Measurements from ENCODE around the gene LRWD1.
"Not testable (repeated sequence)": the region's sequence is repeated elsewhere in the genome, so short reads cannot be mapped to it uniquely, and the experiment has no call there.

The LRWD1 gene

DNA sequence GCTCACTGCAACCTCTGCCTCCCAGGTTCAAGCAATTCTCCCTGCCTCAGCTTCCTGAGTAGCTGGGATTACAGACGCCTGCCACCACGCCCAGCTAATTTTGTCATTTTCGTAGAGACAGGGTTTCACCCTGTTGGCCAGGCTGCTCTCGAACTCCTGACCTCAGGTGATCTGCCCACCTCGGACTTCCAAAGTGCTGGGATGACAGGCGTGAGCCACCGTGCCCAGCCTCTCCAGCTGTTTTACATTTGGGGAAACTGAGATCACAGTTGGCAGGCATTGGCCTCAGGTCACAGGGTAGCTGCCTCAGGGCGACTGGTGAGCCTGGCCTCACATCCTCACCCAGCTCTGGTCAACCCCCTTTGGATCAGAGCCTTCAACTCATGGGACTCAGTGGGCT is 45.8 kb downstream of the LRWD1 start:
- H3K27ac ChIP-seq (ENCODE audit: low read length); H3K27me3 ChIP-seq (ENCODE audit: low read depth, low read length); H3K4me1 ChIP-seq (ENCODE audit: control insufficient read depth in 1 of 2, insufficient read depth in 2 of 2, low read length in 2 of 2); H3K9me3 ChIP-seq (ENCODE audit: control insufficient read depth in 1 of 2, low read length in 2 of 2); H3K4me3 ChIP-seq (ENCODE audit: low read depth in 1 of 2, low read length in 2 of 2); H3K36me3 ChIP-seq (ENCODE audit: control insufficient read depth in 1 of 2, insufficient read depth in 2 of 2, low read length in 2 of 2): not testable (repeated sequence)

DNA sequence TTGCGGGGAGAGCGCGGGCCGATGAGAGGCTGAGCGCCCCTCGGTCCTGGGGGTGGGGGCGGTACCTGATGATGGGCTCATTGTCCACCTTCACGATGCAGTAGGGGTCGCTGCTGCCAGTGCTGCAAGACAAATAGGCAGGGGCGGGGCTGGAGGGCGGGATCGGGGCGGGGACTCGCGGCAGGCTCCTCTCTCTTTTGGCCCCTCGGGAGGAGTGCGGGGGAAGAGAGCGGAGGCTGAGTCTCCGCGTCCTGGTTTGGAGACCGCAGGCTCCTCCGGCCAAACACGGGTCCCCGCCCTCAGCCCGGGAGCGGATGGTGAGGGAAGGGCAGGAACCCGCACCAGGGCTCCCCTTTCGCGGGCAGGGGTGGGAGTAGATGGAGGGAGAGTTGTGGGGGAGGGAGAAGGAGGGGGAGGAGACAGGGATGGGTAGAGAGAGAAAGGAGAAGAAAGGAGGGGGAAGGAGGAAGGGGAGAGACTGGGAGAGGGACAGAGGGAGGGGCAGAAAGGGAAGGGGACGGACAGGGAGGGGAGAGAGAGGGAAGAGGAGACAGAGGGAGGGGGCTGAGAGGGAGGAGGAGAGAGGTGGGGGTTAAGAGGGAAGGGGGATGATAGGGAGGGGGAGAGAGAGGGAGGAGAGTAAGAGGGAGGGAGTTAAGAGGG is 47.2 kb downstream of the LRWD1 start:
- H3K27me3 ChIP-seq (ENCODE audit: low read depth, low read length); H3K4me1 ChIP-seq (ENCODE audit: control insufficient read depth in 1 of 2, insufficient read depth in 2 of 2, low read length in 2 of 2); H3K9me3 ChIP-seq (ENCODE audit: control insufficient read depth in 1 of 2, low read length in 2 of 2); H3K4me3 ChIP-seq (ENCODE audit: low read depth in 1 of 2, low read length in 2 of 2); H3K27ac ChIP-seq (ENCODE audit: low read length); H3K36me3 ChIP-seq (ENCODE audit: control insufficient read depth in 1 of 2, insufficient read depth in 2 of 2, low read length in 2 of 2): not testable (repeated sequence)

DNA sequence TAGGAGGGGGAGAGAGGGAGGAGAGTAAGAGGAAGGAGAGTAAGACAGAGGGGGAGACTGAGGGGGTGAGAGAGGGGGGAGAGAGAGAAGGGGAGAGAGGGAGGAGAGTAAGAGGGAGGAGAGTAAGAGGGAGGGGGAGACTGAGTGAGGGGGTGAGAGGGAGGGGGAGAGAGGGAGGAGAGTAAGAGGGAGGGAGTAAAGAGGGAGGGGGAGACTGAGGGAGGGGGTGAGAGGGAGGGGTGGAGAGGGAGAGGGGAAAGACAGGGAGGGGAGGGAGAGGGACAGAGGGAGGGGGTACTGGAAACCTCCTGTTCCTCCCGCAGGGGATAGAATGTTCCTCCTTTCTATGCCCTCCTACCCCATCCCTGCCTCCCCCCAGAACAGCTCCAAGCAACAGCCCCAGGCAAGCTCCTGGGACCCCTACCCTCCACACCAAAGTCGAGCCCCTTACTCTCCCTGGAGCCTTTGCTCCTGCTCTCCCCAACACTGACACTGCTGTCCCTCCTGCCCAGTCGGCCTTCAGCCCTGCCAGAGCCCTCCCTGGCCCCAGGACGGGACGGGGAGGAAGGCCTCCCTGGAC is 47.9 kb downstream of the LRWD1 start:
- H3K9me3 ChIP-seq (ENCODE audit: control insufficient read depth in 1 of 2, low read length in 2 of 2); H3K27ac ChIP-seq (ENCODE audit: low read length); H3K4me3 ChIP-seq (ENCODE audit: low read depth in 1 of 2, low read length in 2 of 2); H3K27me3 ChIP-seq (ENCODE audit: low read depth, low read length); H3K4me1 ChIP-seq (ENCODE audit: control insufficient read depth in 1 of 2, insufficient read depth in 2 of 2, low read length in 2 of 2); H3K36me3 ChIP-seq (ENCODE audit: control insufficient read depth in 1 of 2, insufficient read depth in 2 of 2, low read length in 2 of 2): not testable (repeated sequence)

DNA sequence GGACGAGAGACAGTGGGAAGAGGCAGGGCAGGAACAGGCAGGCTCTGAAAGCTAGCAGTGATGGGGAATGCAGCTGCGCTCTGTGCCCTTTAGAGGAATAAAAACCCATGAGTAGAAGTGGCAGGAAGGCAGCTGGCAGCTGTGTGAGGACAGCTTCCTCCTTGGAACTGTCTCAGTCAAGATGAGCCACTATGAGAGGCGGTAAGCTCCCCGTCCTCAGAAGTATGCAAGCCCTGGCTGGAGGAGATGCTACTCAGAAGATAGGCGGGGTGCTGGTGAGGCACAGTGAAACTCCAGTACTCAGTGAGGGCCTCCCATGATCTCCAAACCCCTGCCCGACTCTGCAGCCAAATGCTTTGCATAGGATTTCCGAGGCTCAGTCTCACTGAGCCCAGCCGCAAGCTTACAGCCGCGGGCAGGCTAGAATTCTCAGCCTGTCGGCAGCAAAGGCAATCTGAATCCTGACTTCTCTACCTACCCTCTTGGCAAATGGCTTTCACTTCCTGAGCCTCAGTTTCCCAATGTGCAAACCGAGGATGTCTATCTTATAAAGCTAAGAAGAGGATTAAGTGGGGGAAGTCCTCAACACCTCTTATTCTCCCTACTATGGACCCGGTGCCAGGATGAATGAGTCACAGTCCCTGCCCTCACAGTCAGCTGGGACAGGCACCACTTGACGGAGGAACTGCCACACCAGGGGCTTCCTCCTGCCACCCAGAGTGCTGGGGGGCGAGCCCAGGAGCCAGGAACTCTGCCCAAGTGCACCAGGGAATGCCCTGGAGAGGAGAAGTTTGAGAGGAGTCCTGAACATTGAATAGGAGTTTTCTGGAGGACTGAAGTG is 50.3 kb downstream of the LRWD1 start:
- not testable (repeated sequence) for H3K4me1 ChIP-seq (ENCODE audit: control insufficient read depth in 1 of 2, insufficient read depth in 2 of 2, low read length in 2 of 2); H3K27ac ChIP-seq (ENCODE audit: low read length); H3K36me3 ChIP-seq (ENCODE audit: control insufficient read depth in 1 of 2, insufficient read depth in 2 of 2, low read length in 2 of 2); H3K9me3 ChIP-seq (ENCODE audit: control insufficient read depth in 1 of 2, low read length in 2 of 2); H3K27me3 ChIP-seq (ENCODE audit: low read depth, low read length); H3K4me3 ChIP-seq (ENCODE audit: low read depth in 1 of 2, low read length in 2 of 2)

DNA sequence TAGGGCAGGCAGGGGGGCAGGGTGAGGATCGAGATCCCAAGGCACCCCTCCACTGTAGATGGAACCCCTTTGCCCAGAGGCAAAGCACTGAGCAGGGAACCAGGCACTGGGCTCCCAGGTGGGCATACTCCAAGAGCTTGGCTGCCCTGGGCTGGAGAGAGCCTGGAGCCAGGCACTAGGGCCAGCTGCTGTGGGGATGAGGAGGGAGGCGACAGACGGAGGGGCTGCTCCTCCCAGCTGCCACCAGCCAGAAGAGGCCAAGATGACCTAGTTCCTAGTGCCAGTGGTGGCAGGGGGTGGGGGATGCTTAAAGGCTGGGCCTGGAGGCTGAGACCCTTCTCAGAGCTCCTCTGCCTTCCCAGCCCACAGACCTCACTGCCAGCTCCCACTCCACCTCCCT is 51.1 kb downstream of the LRWD1 start:
- not testable (repeated sequence) for H3K27ac ChIP-seq (ENCODE audit: low read length); H3K4me1 ChIP-seq (ENCODE audit: control insufficient read depth in 1 of 2, insufficient read depth in 2 of 2, low read length in 2 of 2); H3K36me3 ChIP-seq (ENCODE audit: control insufficient read depth in 1 of 2, insufficient read depth in 2 of 2, low read length in 2 of 2); H3K27me3 ChIP-seq (ENCODE audit: low read depth, low read length); H3K9me3 ChIP-seq (ENCODE audit: control insufficient read depth in 1 of 2, low read length in 2 of 2); H3K4me3 ChIP-seq (ENCODE audit: low read depth in 1 of 2, low read length in 2 of 2)

DNA sequence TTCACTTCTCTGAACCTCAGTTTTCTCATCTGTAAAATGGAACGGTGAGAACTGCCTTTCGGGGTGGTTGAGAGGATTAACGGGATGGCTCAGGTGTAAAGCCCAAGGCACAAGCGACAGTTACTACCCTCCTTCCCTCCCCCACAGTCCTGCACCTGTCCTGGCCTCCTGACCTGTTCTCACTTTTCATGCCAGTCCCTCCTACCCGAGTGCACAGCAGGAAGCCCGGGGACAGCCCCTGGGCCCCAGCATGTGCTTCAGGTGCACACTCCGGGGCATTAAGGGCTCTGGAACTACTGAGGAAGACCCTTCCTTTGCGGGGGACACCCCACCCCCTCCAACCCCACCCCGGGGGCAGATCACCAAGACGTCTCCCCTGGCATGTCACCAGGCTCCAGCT is 52.2 kb downstream of the LRWD1 start:
- H3K27ac ChIP-seq (ENCODE audit: low read length); H3K36me3 ChIP-seq (ENCODE audit: control insufficient read depth in 1 of 2, insufficient read depth in 2 of 2, low read length in 2 of 2); H3K9me3 ChIP-seq (ENCODE audit: control insufficient read depth in 1 of 2, low read length in 2 of 2); H3K27me3 ChIP-seq (ENCODE audit: low read depth, low read length); H3K4me1 ChIP-seq (ENCODE audit: control insufficient read depth in 1 of 2, insufficient read depth in 2 of 2, low read length in 2 of 2); H3K4me3 ChIP-seq (ENCODE audit: low read depth in 1 of 2, low read length in 2 of 2): not testable (repeated sequence)

DNA sequence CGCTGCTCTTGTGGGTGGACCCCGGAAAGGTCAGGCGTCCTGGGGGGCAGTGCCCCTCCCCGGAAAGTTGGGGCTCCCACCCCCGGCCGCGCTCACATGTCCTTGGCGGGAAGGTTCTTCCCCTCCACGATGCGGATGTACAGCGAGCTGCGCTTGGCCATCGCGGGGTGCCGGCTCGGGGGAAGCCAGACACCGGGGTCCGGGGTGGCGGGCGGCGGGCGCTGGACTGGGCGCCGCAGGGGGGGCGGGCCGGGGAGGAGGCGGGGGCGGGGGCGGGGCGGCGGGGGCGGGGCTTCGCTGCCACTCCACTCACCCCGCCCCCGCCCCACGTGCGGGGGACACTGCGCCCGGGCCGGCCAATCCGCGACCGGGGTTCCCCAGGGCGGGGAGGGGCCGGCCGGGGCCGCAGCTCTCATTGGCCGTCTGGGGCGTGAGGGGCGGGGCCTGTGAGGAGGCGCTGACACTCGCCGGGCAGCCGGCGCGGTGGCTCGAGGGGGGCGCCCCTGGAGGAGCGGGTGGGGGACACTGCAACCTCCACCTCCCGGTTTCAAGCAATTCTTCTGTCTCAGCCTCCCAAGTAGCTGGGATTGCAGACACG is 52.9 kb downstream of the LRWD1 start, which contains the start of gene RASA4B:
Gene RASA4B, minus strand, starts transcription at position 228 of the 598 bp plus-strand sequence. Its CDS starts 67 bp downstream, at position 161.
- not testable (repeated sequence) for H3K36me3 ChIP-seq (ENCODE audit: control insufficient read depth in 1 of 2, insufficient read depth in 2 of 2, low read length in 2 of 2); H3K27me3 ChIP-seq (ENCODE audit: low read depth, low read length); H3K9me3 ChIP-seq (ENCODE audit: control insufficient read depth in 1 of 2, low read length in 2 of 2); H3K4me3 ChIP-seq (ENCODE audit: low read depth in 1 of 2, low read length in 2 of 2); H3K4me1 ChIP-seq (ENCODE audit: control insufficient read depth in 1 of 2, insufficient read depth in 2 of 2, low read length in 2 of 2); H3K27ac ChIP-seq (ENCODE audit: low read length)

DNA sequence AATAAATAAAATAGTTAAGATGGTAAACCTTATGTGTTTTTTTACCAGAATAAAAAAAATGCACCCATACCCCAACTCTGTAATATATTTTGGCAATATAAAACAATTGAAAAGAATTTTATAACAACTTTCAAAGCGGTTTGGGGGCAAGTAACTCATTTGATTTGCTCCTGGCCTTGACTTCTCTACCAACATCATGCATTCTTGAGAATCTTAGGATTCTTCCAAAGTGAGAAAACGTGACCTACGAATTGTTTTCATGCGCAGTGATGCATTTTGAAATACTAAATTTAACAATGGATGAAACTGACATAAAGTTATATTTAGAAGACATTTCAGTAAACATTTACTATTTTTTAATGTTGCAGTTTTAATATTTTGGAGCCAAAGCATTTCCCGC is 56.0 kb downstream of the LRWD1 start:
- H3K9me3 ChIP-seq (ENCODE audit: control insufficient read depth in 1 of 2, low read length in 2 of 2); H3K4me1 ChIP-seq (ENCODE audit: control insufficient read depth in 1 of 2, insufficient read depth in 2 of 2, low read length in 2 of 2); H3K4me3 ChIP-seq (ENCODE audit: low read depth in 1 of 2, low read length in 2 of 2); H3K27ac ChIP-seq (ENCODE audit: low read length); H3K27me3 ChIP-seq (ENCODE audit: low read depth, low read length); H3K36me3 ChIP-seq (ENCODE audit: control insufficient read depth in 1 of 2, insufficient read depth in 2 of 2, low read length in 2 of 2): not testable (repeated sequence)

All from muscle layer of duodenum (tissue), 2 donors.